H1 (cell line): ENCODE data around the gene ELANE. TPM values are rescaled to one million over a fixed set of nuclear protein-coding genes. Genes with fewer than 3 reads are reported as not detected.

Source experiments
- BACH1 ChIP-seq: IDR thresholded peaks from 2 replicates; pipeline ENCODE4 v1.6.1; 2012; ENCODE audit warnings: low read length, improper control_type of control experiment
- POU5F1 ChIP-seq: IDR thresholded peaks from 2 replicates; pipeline ENCODE4 v1.6.1; 2011; ENCODE audit warnings: low read depth, mild to moderate bottlenecking, low read length, moderate library complexity
- polyA plus RNA-seq, 7 experiments: library from polyadenylated mRNA; depleted of rRNA in 3 of 7; stranded (reverse) in 5 of 7; unstranded in 2 of 7; fragments of >200 nt in 5 of 7; fragments of 200-250 nt in 2 of 7; gene quantifications; 1 replicate in 5 of 7; 2 replicates in 1 of 7; 4 replicates in 1 of 7; pipeline versions ENCODE4 v1.2.1 to v1.2.3, GENCODE V29; 2011 to 2013; ENCODE audit warnings: missing spikeins in 2 of 7, mixed read lengths in 2 of 7
- total RNA-seq: library from RNA; stranded (reverse); fragmentation: NEBNext Ultra II Directional; extraction: Animal tissue kit (Norgen Biotek cat#: 25700); gene quantifications from 2 replicates; pipeline ENCODE4 v1.2.1, GENCODE V29; 2021
- TF ChIP-seq, protein P1 (sequence below): fragments of 300-600 bp; sonication (generic); IDR thresholded peaks from 2 replicates; pipeline ENCODE4 v1.7.1; 2012; ENCODE audit warnings: low read length, moderate library complexity, mild to moderate bottlenecking, inconsistent platforms; ENCODE audit not compliant: insufficient replicate concordance

The ELANE gene
- total and polyA plus RNA-seq, 2 of the 8 experiments (the other 6 are each of a cell fraction or from before 2014, with no cell fraction given) = not detected

GRCh38 chr19:816500-816857 lies 35.6 kb upstream of the ELANE start (continued):
- TF ChIP-seq, protein P1, sequence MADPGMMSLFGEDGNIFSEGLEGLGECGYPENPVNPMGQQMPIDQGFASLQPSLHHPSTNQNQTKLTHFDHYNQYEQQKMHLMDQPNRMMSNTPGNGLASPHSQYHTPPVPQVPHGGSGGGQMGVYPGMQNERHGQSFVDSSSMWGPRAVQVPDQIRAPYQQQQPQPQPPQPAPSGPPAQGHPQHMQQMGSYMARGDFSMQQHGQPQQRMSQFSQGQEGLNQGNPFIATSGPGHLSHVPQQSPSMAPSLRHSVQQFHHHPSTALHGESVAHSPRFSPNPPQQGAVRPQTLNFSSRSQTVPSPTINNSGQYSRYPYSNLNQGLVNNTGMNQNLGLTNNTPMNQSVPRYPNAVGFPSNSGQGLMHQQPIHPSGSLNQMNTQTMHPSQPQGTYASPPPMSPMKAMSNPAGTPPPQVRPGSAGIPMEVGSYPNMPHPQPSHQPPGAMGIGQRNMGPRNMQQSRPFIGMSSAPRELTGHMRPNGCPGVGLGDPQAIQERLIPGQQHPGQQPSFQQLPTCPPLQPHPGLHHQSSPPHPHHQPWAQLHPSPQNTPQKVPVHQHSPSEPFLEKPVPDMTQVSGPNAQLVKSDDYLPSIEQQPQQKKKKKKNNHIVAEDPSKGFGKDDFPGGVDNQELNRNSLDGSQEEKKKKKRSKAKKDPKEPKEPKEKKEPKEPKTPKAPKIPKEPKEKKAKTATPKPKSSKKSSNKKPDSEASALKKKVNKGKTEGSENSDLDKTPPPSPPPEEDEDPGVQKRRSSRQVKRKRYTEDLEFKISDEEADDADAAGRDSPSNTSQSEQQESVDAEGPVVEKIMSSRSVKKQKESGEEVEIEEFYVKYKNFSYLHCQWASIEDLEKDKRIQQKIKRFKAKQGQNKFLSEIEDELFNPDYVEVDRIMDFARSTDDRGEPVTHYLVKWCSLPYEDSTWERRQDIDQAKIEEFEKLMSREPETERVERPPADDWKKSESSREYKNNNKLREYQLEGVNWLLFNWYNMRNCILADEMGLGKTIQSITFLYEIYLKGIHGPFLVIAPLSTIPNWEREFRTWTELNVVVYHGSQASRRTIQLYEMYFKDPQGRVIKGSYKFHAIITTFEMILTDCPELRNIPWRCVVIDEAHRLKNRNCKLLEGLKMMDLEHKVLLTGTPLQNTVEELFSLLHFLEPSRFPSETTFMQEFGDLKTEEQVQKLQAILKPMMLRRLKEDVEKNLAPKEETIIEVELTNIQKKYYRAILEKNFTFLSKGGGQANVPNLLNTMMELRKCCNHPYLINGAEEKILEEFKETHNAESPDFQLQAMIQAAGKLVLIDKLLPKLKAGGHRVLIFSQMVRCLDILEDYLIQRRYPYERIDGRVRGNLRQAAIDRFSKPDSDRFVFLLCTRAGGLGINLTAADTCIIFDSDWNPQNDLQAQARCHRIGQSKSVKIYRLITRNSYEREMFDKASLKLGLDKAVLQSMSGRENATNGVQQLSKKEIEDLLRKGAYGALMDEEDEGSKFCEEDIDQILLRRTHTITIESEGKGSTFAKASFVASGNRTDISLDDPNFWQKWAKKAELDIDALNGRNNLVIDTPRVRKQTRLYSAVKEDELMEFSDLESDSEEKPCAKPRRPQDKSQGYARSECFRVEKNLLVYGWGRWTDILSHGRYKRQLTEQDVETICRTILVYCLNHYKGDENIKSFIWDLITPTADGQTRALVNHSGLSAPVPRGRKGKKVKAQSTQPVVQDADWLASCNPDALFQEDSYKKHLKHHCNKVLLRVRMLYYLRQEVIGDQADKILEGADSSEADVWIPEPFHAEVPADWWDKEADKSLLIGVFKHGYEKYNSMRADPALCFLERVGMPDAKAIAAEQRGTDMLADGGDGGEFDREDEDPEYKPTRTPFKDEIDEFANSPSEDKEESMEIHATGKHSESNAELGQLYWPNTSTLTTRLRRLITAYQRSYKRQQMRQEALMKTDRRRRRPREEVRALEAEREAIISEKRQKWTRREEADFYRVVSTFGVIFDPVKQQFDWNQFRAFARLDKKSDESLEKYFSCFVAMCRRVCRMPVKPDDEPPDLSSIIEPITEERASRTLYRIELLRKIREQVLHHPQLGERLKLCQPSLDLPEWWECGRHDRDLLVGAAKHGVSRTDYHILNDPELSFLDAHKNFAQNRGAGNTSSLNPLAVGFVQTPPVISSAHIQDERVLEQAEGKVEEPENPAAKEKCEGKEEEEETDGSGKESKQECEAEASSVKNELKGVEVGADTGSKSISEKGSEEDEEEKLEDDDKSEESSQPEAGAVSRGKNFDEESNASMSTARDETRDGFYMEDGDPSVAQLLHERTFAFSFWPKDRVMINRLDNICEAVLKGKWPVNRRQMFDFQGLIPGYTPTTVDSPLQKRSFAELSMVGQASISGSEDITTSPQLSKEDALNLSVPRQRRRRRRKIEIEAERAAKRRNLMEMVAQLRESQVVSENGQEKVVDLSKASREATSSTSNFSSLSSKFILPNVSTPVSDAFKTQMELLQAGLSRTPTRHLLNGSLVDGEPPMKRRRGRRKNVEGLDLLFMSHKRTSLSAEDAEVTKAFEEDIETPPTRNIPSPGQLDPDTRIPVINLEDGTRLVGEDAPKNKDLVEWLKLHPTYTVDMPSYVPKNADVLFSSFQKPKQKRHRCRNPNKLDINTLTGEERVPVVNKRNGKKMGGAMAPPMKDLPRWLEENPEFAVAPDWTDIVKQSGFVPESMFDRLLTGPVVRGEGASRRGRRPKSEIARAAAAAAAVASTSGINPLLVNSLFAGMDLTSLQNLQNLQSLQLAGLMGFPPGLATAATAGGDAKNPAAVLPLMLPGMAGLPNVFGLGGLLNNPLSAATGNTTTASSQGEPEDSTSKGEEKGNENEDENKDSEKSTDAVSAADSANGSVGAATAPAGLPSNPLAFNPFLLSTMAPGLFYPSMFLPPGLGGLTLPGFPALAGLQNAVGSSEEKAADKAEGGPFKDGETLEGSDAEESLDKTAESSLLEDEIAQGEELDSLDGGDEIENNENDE = no peak
- no peak for TF ChIP-seq POU5F1
- no peak for TF ChIP-seq BACH1
